CD14-positive monocyte (primary cell): ENCODE results near the gene IFT172. TPM values are rescaled to one million over a fixed set of nuclear protein-coding genes. Genes with fewer than 3 reads are reported as not detected.

Experiments used
- DNase-seq, 3 donors: peaks; one replicate each; pipeline ENCODE4 v3.0.0-alpha.2; 2011 to 2022
- H2AFZ ChIP-seq: 2 replicates; pipeline ENCODE4 v1.6.0; 2012; ENCODE audit warnings: mild to moderate bottlenecking, low read depth, low read length, inconsistent platforms; ENCODE audit not compliant: insufficient read depth, poor library complexity, severe bottlenecking
- H3K27ac ChIP-seq, 2 donors: 1 replicate in 1 of 2; 2 replicates in 1 of 2; pipeline ENCODE4 v1.5.1; 2012 to 2013; ENCODE audit warnings: low read length in 2 of 2, control low read depth in 1 of 2, inconsistent platforms in 1 of 2, low read depth in 1 of 2, mild to moderate bottlenecking in 1 of 2
- H3K27me3 ChIP-seq, 2 donors: one replicate each; pipeline versions ENCODE4 v1.6.0 to v1.6.1; 2011 to 2013; ENCODE audit warnings: low read length in 2 of 2; ENCODE audit not compliant: control insufficient read depth in 2 of 2, insufficient read depth in 2 of 2
- H3K36me3 ChIP-seq, 2 donors: replicated peaks in 1 of 2; 1 replicate in 1 of 2; 2 replicates in 1 of 2; pipeline versions ENCODE4 v1.5.1 to v1.6.1; 2012 to 2013; ENCODE audit warnings: low read length in 2 of 2, control low read depth in 1 of 2, inconsistent platforms in 1 of 2, mild to moderate bottlenecking in 1 of 2; ENCODE audit not compliant: insufficient read depth in 2 of 2, control insufficient read depth in 1 of 2
- H3K4me1 ChIP-seq, 2 donors: 1 replicate in 1 of 2; 2 replicates in 1 of 2; pipeline versions ENCODE4 v1.5.1 to v1.6.1; 2012 to 2013; ENCODE audit warnings: low read length in 2 of 2, control low read depth in 1 of 2, inconsistent platforms in 1 of 2, mild to moderate bottlenecking in 1 of 2, moderate library complexity in 1 of 2; ENCODE audit not compliant: insufficient read depth in 2 of 2, control insufficient read depth in 1 of 2
- H3K4me2 ChIP-seq: replicated peaks from 2 replicates; pipeline ENCODE3; 2012; ENCODE audit warnings: low read length, moderate library complexity, mild to moderate bottlenecking; ENCODE audit not compliant: poor library complexity, severe bottlenecking; ENCODE audit errors: extremely low read depth
- H3K4me3 ChIP-seq, 3 experiments: fragments of 200-600 bp in 1 of 3; sonication (generic) in 1 of 3; replicated peaks in 1 of 3; 1 replicate in 2 of 3; 2 replicates in 1 of 3; pipeline ENCODE4 v1.5.1; 2011 to 2013; ENCODE audit warnings: low read length in 3 of 3, mild to moderate bottlenecking in 3 of 3, control low read depth in 2 of 3, low read depth in 2 of 3, inconsistent platforms in 1 of 3, moderate library complexity in 1 of 3
- H3K79me2 ChIP-seq: 2 replicates; pipeline ENCODE4 v1.6.0; 2012; ENCODE audit warnings: mild to moderate bottlenecking, control low read depth, inconsistent platforms, low read length, moderate library complexity; ENCODE audit not compliant: insufficient read depth
- H3K9ac ChIP-seq: 2 replicates; pipeline ENCODE4 v1.6.0; 2017; ENCODE audit warnings: low read length, mild to moderate bottlenecking; ENCODE audit not compliant: insufficient read depth, poor library complexity, severe bottlenecking
- H3K9me3 ChIP-seq, 2 donors: replicated peaks in 1 of 2; 1 replicate in 1 of 2; 2 replicates in 1 of 2; pipeline versions ENCODE4 v1.5.1 to v1.6.1; 2012 to 2013; ENCODE audit warnings: low read length in 2 of 2, control low read depth in 1 of 2; ENCODE audit not compliant: control insufficient read depth in 1 of 2, insufficient read depth in 1 of 2
- H4K20me1 ChIP-seq: 2 replicates; pipeline ENCODE4 v1.6.0; 2012; ENCODE audit warnings: mild to moderate bottlenecking, low read length, control low read depth, moderate library complexity; ENCODE audit not compliant: insufficient read depth
- H3K27ac Mint-ChIP-seq, 7 donors: one replicate each; pipeline ENCODE4 v1.8.0; 2020; ENCODE audit warnings: mild to moderate bottlenecking in 7 of 7, mixed read lengths in 7 of 7, moderate library complexity in 6 of 7, inconsistent platforms in 2 of 7
- H3K27me3 Mint-ChIP-seq, 3 donors: one replicate each; pipeline ENCODE4 v1.8.0; 2021 to 2022; ENCODE audit warnings: low read depth in 3 of 3, mild to moderate bottlenecking in 3 of 3, mixed read lengths in 3 of 3, moderate library complexity in 3 of 3, inconsistent platforms in 1 of 3
- H3K36me3 Mint-ChIP-seq, 2 donors: one replicate each; pipeline ENCODE4 v1.8.0; 2020; ENCODE audit warnings: mixed read lengths in 2 of 2, inconsistent platforms in 1 of 2, mild to moderate bottlenecking in 1 of 2
- H3K4me1 Mint-ChIP-seq: one replicate; pipeline ENCODE4 v1.8.0; 2020; ENCODE audit warnings: mild to moderate bottlenecking, mixed read lengths
- H3K4me3 Mint-ChIP-seq, 2 donors: one replicate each; pipeline ENCODE4 v1.8.0; 2020; ENCODE audit warnings: mild to moderate bottlenecking in 2 of 2, mixed read lengths in 2 of 2, moderate library complexity in 1 of 2
- H3K9me3 Mint-ChIP-seq, 7 donors: one replicate each; pipeline ENCODE4 v1.8.0; 2020 to 2022; ENCODE audit warnings: mixed read lengths in 7 of 7, mild to moderate bottlenecking in 6 of 7, moderate library complexity in 6 of 7, inconsistent platforms in 2 of 7
- CTCF ChIP-seq: fragments of 200-600 bp; IDR thresholded peaks from one replicate; pipeline ENCODE4 v1.8.0; 2022; ENCODE audit warnings: antibody characterized with exemption, mild to moderate bottlenecking
- WGBS: methylation state at CpG from one replicate; pipeline ENCODE4 v1.1.5; 2013; ENCODE audit warnings: missing lambda C conversion rate; ENCODE audit not compliant: insufficient coverage; 5-methylcytosine and 5-hydroxymethylcytosine counted together
- intact Hi-C, 2 donors: fragments of 100-400 bp; cut with micrococcal nuclease; formaldehyde crosslinking; loops; one replicate each; pipeline versions ENCODE4 v1.15.0 to v1.15.1; 2023
- polyA plus RNA-seq, 3 donors: library from polyadenylated mRNA; depleted of rRNA in 1 of 3; unstranded in 2 of 3; stranded (reverse) in 1 of 3; fragments of 300-500 nt in 2 of 3; fragments of >200 nt in 1 of 3; fragmentation: Illumina TruSeq in 2 of 3; gene quantifications; 1 replicate in 2 of 3; 2 replicates in 1 of 3; pipeline ENCODE4 v1.2.3, GENCODE V29; 2012 to 2021

Gene IFT172
- polyA plus RNA-seq, 3 donors: 1.7 to 12.8 (median 3.6) TPM

DNA sequence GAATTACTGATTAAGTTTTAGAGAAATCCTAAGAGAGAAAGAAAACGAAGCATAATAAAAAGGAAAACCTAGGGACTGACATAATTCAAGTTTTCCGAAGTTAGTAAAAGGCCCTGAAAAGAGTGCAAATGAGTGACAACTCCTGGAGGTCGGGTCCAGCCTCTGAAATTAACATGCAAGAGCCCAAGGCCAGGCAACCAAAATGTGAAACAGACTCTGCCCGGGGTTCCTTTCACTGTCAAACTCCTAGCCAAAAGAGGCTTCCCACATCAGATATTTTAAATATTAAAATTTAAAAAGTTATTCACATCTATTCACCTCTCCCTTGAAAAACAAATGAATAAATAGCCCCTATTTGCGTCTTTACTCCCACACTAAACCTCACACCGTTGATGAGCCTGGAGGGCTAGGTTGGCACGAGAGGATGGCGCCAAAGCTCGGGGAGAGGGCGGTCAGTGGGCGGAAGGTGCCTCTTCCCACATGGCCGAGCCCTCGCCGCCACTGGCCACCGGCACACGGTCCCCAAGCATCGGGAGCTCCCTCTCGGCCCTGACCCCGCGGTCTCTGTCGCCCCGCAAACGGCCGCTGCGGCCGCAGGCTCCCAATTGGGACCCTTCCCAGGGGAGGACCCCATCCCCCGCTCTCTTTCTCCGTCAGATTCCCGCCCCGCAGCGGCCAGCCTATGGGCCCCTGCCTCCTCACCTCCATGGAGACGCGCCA is 80.8 kb downstream of the IFT172 start:
- H3K4me1 Mint-ChIP-seq: peaks cover 29% of the 10 kb centered on the region
- peak overlapping the region; percentile 91 for H2AFZ ChIP-seq

More for the DNA sequence above, 80.8 kb downstream of the IFT172 start:
- Histone ChIP-seq H3K4me2 (peak overlapping the region; percentile 94), H3K4me3 (peak overlapping the region; percentile 91 to 96 (median 96)), H3K9me3 (no peaks in the 10 kb centered on the region), H3K4me1 (peaks cover 21% of the 10 kb centered on the region in 2 donors), H4K20me1 (peaks cover 26% of the 10 kb centered on the region), H3K27ac (peak overlapping the region; percentile 74 to 85), H3K27me3 (no peaks in the 10 kb centered on the region), H3K36me3 (peaks cover 3 to 22% of the 10 kb centered on the region in 2 donors), H3K79me2 (peaks cover 57% of the 10 kb centered on the region), H3K9ac (peak overlapping the region; percentile 89)
- H3K27me3 Mint-ChIP-seq: peaks cover 2 to 7% (median 3%) of the 10 kb centered on the region in 3 donors
- intact Hi-C loops: loop anchor here (5.0 kb wide), 1 partner anchor 36 kb away; the partner anchor contains the start of genes EIF2B4 (in 2 of the 2) and SNX17 (in 2 of the 2)
- under 1% methylated on average over 32 of the region's 33 CpGs for WGBS
- peaks cover 0 to 2% (median 0%) of the 10 kb centered on the region in 7 donors for H3K9me3 Mint-ChIP-seq
- no peak for TF ChIP-seq CTCF
- peak overlapping the region; percentile 78 to 89 for H3K4me3 Mint-ChIP-seq
- H3K27ac Mint-ChIP-seq: peak overlapping the region; percentile 73 to 89 (median 81)
- peaks cover 5 to 17% of the 10 kb centered on the region in 2 donors for H3K36me3 Mint-ChIP-seq
- peak in 2 of 3 donors; percentile 1 to 18 for DNase-seq
